ENCODE measurements around the gene KCNN1.

KCNN1 gene

DNA sequence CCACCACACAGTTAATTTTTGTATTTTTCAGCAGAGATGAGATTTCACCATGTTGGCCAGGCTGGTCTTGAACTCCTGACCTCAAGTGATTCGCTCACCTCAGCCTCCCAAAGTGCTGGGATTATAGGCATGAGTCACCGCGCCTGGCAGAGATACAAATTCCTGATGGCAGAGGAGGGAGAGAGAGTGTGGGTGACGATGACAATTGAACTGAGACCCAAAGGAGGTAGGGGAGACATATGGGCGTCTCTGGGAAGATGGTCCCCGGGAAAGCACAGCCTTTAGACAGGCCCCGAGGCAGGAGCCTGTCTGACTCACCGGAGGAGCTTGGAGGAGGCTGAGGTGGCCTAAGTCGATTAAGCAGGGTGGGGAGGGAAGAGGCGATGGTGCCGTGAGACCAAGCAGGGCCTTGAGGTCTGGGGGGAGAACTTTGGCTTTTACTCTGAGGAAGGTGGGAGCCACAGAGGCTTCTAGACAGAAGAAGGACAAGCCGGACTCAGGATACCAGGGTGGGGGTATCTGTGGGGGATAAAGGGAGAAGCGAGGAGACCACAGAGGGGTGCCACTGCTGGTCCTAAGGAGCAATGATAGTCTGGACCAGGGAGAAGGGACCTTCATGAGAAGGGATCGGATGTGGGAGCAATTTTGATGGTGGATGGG, 79.3 kb downstream of the KCNN1 start:
- Histone ChIP-seq H3K4me1 (ENCODE audit: insufficient read depth, low read length, poor library complexity, severe bottlenecking) (no peaks in the 10 kb centered on the region), H3K9ac (ENCODE audit: low read depth, low read length, poor library complexity, severe bottlenecking) (no peak overlapping the region), H3K4me2 (ENCODE audit: low read depth, low read length, poor library complexity, severe bottlenecking) (no peak overlapping the region), H3K79me2 (ENCODE audit: insufficient read depth, low read length) (no peaks in the 10 kb centered on the region), H3K9me2 (replicated peaks; ENCODE audit: low read depth, low read length) (no peaks in the 10 kb centered on the region), H3K4me3 (ENCODE audit: low read length, poor library complexity, severe bottlenecking) (no peak overlapping the region), H3K27me3 (ENCODE audit: insufficient read depth, low read length, poor library complexity, severe bottlenecking) (no peaks in the 10 kb centered on the region), H4K20me1 (ENCODE audit: insufficient read depth, low read length, poor library complexity, severe bottlenecking) (no peaks in the 10 kb centered on the region), H3K36me3 (ENCODE audit: insufficient read depth, low read length) (no peaks in the 10 kb centered on the region), H3K9me3 (ENCODE audit: insufficient read depth, low read depth, low read length) (no peaks in the 10 kb centered on the region), H3F3A (ENCODE audit: low read depth) (no peaks in the 10 kb centered on the region), H2AFZ (ENCODE audit: low read length) (no peak overlapping the region)
- no peak for TF ChIP-seq EZH2phosphoT487 (IDR thresholded peaks at IDR 0.05; ENCODE audit: borderline replicate concordance)

DNA sequence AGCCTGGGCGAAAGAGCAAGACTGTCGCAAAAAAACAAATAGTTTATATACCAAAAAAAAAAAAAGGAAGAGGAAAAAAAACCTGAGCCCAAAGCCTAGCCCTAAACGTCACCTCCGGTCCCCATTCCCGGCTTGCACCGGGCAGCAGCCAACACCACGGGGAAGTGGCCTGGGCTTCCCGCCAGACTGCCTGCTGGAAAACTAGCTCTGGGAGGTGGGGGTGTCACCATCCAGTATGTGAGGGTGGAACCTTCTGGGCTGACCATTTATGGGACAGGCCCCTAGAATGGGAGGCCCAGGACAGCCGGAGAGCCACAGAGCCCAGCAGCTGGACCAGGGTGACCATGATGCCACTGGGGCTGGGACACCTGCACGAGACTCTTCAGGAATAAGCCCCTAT, 82.5 kb downstream of the KCNN1 start:
- no peaks in the 10 kb centered on the region for H3K27me3 ChIP-seq (ENCODE audit: insufficient read depth, low read length, poor library complexity, severe bottlenecking)
- H3K9ac ChIP-seq (ENCODE audit: low read depth, low read length, poor library complexity, severe bottlenecking): no peak overlapping the region
- TF ChIP-seq, protein P1, sequence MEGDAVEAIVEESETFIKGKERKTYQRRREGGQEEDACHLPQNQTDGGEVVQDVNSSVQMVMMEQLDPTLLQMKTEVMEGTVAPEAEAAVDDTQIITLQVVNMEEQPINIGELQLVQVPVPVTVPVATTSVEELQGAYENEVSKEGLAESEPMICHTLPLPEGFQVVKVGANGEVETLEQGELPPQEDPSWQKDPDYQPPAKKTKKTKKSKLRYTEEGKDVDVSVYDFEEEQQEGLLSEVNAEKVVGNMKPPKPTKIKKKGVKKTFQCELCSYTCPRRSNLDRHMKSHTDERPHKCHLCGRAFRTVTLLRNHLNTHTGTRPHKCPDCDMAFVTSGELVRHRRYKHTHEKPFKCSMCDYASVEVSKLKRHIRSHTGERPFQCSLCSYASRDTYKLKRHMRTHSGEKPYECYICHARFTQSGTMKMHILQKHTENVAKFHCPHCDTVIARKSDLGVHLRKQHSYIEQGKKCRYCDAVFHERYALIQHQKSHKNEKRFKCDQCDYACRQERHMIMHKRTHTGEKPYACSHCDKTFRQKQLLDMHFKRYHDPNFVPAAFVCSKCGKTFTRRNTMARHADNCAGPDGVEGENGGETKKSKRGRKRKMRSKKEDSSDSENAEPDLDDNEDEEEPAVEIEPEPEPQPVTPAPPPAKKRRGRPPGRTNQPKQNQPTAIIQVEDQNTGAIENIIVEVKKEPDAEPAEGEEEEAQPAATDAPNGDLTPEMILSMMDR (conservative IDR thresholded peaks at IDR 0.05; ENCODE audit: low read length): no peak
- TF ChIP-seq EZH2phosphoT487 (IDR thresholded peaks at IDR 0.05; ENCODE audit: borderline replicate concordance): no peak
- no peak overlapping the region for H2AFZ ChIP-seq (ENCODE audit: low read length)
- H3K4me2 ChIP-seq (ENCODE audit: low read depth, low read length, poor library complexity, severe bottlenecking): no peak overlapping the region
- no peaks in the 10 kb centered on the region for H3K79me2 ChIP-seq (ENCODE audit: insufficient read depth, low read length)
- no peaks in the 10 kb centered on the region for H3K9me3 ChIP-seq (ENCODE audit: insufficient read depth, low read depth, low read length)
- no peaks in the 10 kb centered on the region for H4K20me1 ChIP-seq (ENCODE audit: insufficient read depth, low read length, poor library complexity, severe bottlenecking)
- H3F3A ChIP-seq (ENCODE audit: low read depth): no peaks in the 10 kb centered on the region
- no peak overlapping the region for H3K4me3 ChIP-seq (ENCODE audit: low read length, poor library complexity, severe bottlenecking)
- peaks cover 4% of the 10 kb centered on the region for H3K4me1 ChIP-seq (ENCODE audit: insufficient read depth, low read length, poor library complexity, severe bottlenecking)
- H3K36me3 ChIP-seq (ENCODE audit: insufficient read depth, low read length): no peaks in the 10 kb centered on the region
- H3K9me2 ChIP-seq (replicated peaks; ENCODE audit: low read depth, low read length): no peaks in the 10 kb centered on the region

Data from Loucy (cell line).